ENCODE measurements around the gene MCAM.

The MCAM gene

GRCh38 chr11:119344291-119345010 is 27.5 kb upstream of the MCAM start:
- no peak for DNase-seq (ENCODE audit: low read depth)

GRCh38 chr11:119343726-119344125 is 26.8 kb upstream of the MCAM start:
- no peak for DNase-seq (ENCODE audit: low read depth)

- DNase-seq (ENCODE audit: low read depth) = no peak
Measured at GRCh38 chr11:119342362-119343130, 25.6 kb upstream of the MCAM start.

- no peak for DNase-seq (ENCODE audit: low read depth)
Measured at GRCh38 chr11:119342023-119342300, 25.0 kb upstream of the MCAM start.

- DNase-seq (ENCODE audit: low read depth) = no peak
Measured at GRCh38 chr11:119341222-119342022, 24.5 kb upstream of the MCAM start.

GRCh38 chr11:119340335-119341221 is 23.6 kb upstream of the MCAM start, which contains the start of gene C1QTNF5:
TSS of gene C1QTNF5 (minus strand) at chr11:119340883. CDS start at chr11:119340397, 486 bp downstream.
- no peak for DNase-seq (ENCODE audit: low read depth)

GRCh38 chr11:119339589-119340334 is 22.8 kb upstream of the MCAM start:
- no peak for DNase-seq (ENCODE audit: low read depth)

GRCh38 chr11:119338965-119339588 is 22.1 kb upstream of the MCAM start:
- DNase-seq (ENCODE audit: low read depth) = no peak

GRCh38 chr11:119338318-119338890 is 21.5 kb upstream of the MCAM start:
- peak; percentile 67 for DNase-seq (ENCODE audit: low read depth)

- DNase-seq (ENCODE audit: low read depth) = no peak
Measured at GRCh38 chr11:119337581-119338317, 20.8 kb upstream of the MCAM start.

- no peak for DNase-seq (ENCODE audit: low read depth)
Measured at GRCh38 chr11:119336744-119337469, 20.0 kb upstream of the MCAM start.

GRCh38 chr11:119335655-119336543 is 19.0 kb upstream of the MCAM start:
- DNase-seq (ENCODE audit: low read depth) = no peak

GRCh38 chr11:119335091-119335654 is 18.2 kb upstream of the MCAM start:
- DNase-seq (ENCODE audit: low read depth) = no peak

- DNase-seq (ENCODE audit: low read depth) = peak; percentile 98
Measured at GRCh38 chr11:119334174-119334930, 17.4 kb upstream of the MCAM start, which contains the start of gene RNF26. TSS of gene RNF26 (plus strand) at chr11:119334527. CDS start at chr11:119335123, 596 bp downstream.

- no peak for DNase-seq (ENCODE audit: low read depth)
Measured at GRCh38 chr11:119332111-119332765, 15.3 kb upstream of the MCAM start.

GRCh38 chr11:119330237-119330636 is 13.3 kb upstream of the MCAM start:
- no peak for DNase-seq (ENCODE audit: low read depth)
